ENCODE measurements around the gene SYNE2.
"Not testable (repeated sequence)": the region's sequence is repeated elsewhere in the genome, so short reads cannot be mapped to it uniquely, and the experiment has no call there.

Gene SYNE2

DNA sequence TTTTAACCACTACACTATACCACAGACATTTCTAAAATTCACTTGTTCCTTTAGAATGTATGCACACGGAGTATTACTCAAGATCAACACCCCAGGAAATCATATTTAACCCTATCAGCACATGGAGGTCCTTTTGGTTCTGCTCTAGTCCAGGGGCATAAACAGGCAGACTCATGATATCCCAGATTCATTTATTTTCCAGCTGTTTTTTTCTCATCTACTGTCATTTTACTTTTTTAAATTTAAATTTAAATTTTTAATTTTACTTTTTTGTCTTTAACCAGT, 17.9 kb downstream of the SYNE2 start:
- not testable (repeated sequence) for DNase-seq

DNA sequence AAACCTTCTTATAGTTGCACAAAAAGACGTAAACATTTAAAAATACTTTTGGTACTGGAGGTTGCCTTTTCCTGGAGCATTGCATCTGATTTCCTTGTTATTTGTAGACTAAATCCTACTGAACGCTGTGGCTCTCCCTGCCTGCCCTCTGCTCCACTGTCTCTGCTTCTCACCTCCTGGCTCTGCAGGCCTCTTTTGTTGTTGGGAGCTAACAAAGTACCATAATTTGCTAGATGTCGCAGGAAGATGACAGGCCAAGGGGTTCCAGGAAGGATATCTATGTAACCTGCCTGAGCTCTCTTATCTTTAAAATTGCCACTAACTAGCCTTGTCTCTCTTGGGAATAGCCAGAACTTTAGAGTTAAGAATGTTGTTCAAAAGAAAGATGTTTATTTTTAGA, 21.4 kb downstream of the SYNE2 start:
- no peak for DNase-seq

DNA sequence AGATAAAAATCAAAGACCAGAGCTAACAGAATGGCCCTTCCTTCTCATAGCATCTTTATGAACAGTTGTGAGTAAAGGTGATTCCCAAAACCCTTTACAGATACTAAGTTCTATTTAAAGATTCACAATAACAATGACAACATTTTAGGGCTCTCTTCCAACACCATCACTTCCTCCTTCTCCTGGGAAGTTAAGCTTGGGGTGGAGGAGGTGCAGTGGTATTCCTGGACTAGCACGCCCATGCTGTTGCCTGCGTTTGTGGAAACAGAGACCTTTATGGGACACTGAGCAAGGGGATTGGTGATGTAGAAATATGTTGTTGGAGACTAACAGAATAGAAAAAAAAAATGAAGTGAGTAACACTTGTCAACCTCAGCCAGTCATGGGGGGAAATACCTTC, 22.5 kb downstream of the SYNE2 start:
- no peak for DNase-seq

DNA sequence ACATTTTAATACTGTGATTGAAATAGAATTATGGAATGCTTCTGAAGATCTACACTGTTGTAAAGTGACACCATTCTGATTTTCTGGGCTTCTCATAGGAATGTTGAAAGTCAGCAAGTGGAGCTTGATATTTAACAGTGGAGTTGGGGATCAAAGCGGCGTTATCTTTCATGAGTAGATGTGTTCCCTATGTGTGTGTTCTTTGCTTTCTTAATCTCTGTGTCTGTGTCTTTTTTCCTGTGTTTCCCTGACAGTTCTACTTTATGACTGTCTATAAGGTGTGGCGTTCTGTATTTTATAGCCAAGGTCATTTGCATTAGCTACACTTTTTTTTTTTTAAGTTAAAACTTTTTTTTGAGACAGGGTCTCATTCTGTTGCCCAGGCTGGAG, 24.7 kb downstream of the SYNE2 start:
- no peak for DNase-seq

DNA sequence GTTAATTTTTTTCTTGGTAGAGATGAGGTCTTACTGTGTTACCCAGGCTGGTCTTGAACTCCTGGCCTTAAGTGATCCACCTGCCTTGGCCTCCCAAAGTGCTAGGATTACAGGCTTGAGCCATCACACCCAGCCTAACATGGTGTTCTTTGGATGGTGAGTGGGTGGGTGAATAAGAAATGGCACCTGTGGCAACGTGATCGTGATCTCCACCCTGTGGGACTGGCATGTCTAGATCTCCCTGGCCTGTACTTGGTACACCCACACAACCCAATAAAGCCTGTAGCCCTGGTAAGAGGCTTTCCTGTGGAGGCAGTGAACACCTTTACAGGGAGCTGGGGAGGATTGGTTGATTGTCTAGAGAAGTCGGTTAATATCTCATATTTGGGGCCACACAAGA, 25.2 kb downstream of the SYNE2 start:
- DNase-seq, result no peak

DNA sequence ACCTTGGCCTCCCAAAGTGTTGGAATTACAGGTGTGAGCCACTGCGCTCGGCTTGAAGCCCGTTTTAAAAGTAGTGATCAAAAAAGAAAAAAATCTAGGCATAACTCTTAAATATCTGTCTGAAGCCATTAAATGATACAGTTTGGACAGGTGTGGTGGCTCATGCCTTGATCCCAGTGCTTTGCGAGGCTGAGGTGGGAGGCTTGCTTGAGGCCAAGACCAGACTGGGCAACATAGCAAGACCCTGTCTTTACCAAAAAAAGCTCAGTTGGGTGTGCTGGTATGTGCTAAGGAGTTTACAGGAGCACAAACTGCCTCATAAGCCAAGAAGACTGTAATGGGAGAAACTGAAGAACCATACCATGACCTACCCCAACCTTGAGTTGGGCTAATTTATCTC, 26.0 kb downstream of the SYNE2 start:
- DNase-seq, result no peak

DNA sequence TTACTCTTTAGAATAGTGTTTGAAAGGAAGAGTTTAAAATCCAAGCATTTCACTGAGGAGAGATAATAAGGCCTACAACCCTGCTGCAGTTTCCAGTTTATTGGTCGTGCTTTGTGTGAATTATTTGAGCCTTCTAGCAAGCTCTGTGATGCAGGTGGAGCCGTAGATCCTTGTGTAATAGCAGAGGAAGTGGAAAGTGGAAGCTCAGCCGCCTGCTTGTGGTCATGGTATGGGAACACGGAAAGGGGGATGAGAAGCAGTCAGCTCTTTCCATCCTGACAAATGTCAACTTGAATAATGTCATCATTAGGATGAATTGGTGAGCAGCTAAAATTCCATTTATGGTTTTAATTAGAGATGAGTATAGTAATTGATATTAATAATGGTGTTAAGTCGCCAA, 29.1 kb downstream of the SYNE2 start:
- DNase-seq, result peak; percentile 12

DNA sequence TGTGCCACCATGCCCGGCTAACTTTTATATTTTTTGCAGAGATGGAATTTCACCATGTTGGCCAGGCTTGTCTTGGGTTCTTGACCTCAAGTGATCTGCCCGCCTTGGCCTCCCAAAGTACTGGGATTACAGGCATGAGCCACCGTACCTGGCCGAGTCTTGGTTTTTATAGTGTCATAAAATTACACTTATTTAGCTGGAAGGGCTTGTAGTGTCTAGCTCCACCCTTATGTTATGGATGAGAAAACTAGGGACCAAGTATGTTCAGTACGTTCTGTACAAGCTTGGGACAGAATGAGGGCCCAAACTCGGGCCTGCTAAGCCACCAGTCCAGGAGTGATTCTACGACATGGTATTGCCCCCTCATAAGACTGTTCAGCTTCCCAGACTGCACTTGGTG, 35.1 kb downstream of the SYNE2 start:
- no peak for DNase-seq

DNA sequence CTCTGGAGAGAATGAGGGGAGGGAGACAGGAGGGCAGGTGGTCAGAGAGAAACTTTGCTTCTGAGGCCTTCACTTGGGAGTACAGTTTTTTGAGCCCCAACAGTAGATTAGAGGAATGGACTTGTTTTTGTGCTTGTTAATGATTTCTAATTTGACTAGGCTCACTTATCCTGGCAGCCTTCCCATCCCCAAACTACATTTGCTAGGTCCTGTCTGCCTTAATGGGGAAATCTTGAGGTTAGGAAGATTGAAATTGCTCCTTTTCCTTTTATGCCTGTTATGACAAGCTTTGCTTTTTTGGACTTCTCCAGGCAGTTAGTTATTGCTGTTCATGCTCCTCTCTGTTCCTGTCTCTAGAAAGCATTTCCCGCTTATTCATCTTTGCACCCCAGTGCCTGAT, 37.7 kb downstream of the SYNE2 start:
- no peak for DNase-seq

DNA sequence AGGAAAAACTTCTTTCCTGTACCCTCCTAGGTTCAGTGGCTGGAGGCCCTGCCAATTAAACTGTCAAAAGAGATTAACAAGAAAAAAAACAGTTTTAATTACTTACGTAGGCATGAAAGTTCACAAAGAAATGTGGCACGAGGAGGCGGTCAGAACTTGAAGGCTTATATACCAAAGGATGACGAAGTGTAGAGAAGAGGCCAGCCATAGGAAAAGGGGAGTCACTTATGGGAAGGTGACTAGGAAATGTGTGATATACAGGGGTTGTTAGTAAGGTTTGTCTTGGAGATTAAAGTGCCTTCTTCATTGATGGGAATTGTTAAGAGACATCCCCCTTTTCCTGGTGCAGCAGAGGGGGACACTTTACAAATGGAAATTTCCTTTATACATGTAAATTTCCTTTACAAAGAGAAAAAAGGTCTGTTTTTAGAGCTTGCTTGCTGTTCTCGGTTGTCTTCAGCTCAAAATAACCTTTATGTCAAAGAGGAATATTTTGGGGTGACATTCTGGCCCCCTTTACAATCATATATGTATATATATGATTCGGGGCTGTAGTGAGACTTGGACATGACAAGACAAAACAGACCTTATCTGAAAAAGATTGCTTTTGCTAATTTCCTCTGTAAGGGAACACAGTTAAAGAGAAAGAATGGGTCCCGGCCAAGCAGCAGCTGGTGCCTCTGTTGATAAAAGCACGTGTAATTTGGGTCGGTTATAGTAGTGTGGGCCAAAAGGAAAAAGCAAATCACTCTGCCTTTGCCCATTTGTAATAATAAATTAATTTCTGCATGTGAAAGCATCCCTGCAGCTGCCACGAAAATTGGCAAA, 38.6 kb downstream of the SYNE2 start:
- DNase-seq, result no peak

DNA sequence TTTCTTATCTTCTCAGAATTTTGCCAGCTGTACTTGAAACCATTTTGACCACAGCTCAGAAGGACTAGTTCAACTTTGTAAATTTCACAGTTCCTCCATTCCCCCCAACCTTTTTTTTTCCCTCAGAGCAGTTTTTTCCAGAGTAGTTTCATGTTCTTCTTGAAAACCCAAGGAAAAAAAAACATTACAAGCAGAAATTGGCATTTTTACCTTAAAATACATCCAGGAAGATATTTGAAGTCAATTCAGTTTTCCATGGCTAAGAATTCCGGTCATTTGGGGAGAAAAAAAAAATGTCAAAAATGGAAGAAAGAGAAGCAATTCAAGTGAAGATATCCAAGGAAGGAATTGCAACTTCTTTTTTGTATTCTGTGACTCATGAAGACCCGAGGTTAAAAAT, 39.5 kb downstream of the SYNE2 start:
- DNase-seq, result no peak

DNA sequence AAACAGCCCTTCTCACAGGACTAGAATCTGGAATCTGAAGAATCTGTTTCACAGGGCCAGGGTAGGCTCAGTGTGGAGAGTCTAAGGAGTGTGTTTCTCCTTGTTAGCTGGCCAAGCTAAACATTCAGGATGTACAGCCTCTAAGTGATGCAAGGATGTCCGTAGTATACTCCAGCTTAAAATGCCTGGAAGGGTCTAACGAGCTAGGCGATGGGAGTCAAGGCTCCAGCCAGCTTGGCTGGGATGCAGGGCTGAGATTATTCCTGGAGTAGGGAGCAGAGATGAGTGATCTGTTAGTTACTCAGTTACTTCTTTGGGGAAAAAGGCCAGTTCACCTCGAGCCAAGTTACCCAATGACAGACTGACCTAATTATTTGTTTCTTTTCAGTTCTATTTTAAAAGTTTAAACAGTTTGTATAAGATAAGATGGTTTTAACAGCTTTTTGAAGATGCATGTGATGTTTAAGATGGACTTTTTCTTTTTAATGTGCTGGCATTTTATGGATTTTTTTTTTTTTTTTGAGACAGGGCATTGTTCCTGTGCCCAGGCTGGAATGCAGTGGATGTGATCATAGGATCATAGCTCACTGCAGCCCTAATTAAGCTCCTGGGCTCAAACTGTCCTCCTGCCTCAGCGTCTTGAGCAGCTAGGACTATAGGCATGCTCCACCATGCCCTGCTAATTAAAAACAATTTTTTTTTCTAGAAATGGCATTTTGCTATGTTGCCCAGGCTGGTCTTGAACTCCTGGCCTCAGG, 41.1 kb downstream of the SYNE2 start:
- DNase-seq, result no peak

DNA sequence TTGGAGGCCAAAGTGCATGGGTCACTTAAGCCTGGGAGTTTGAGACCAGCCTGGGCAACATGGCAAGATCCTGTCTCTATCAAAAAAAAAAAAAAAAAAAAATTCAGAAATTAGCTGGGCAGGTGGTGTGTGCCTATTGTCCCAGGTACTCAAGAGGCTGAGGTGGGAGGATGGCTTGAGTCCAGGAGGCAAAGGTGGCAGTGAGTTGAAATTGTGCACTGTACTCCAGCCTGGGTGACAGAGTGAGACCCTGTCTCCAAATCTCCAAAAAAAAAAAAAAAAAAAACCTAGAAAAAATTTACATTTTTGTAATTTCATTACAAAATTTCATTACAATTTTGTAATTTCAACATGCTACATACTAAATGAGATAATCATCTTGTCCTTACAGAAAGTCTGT, 42.7 kb downstream of the SYNE2 start:
- no peak for DNase-seq

DNA sequence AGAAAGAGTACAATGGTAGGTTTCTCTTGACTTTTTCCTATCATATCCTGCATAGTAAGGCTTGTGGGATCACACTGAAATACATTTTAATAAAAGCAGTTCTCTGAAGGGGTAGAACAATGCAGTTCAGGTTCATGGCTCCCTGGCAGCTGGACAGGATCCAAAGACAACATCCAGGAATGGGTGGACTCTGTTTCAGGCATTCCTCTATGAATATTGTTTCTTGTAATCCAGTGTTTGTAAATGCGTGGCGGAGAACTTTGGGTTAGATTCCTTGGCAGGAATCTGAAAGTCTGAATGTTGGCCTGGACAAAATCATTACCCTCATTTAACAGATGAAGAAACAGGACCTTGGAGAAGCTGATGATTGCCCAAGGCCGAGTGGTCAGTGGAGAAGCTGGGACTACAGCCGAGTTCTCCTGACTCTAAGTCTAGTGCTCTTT, 43.5 kb downstream of the SYNE2 start:
- DNase-seq, result no peak

DNA sequence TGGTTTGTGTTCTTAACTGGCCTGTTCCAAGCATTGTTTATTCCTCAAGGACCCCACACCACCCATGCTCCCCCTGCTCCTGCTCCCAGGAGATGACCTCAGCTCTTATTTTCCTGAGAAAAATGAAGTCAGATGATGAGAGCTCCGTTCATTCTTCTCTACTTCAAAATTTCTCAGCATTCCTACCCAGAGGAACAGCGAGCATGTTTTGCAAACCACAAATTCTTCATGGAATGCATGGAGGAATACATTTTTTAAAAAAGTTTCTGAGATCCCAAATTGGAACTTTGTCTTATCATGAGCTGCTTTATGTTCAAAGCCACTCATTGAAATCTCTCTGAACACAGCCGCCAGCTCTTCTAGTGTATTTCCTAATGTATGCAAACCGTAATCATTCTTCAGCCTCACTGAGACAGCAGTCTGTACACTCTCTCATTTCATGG, 44.9 kb downstream of the SYNE2 start:
- no peak for DNase-seq

DNA sequence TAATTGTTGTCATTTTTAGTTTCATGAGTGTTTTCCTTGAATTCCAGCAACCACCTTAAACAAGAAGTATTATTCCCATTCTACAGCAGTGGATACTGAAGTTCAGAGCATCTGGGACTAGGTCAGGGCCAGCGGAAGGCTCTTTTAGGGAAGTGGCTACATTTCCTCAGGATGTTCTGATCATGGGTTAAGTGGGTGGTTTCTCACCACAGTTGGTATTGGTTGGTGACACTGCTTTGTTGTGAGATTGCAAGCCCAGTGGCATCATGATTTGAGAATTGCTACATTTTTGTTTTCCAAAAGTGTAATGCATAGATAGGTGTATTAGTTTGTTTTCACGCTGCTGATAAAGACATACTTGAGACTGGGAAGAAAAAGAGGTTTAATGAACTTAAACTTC, 47.1 kb downstream of the SYNE2 start:
- peak; percentile 44 for DNase-seq

DNA sequence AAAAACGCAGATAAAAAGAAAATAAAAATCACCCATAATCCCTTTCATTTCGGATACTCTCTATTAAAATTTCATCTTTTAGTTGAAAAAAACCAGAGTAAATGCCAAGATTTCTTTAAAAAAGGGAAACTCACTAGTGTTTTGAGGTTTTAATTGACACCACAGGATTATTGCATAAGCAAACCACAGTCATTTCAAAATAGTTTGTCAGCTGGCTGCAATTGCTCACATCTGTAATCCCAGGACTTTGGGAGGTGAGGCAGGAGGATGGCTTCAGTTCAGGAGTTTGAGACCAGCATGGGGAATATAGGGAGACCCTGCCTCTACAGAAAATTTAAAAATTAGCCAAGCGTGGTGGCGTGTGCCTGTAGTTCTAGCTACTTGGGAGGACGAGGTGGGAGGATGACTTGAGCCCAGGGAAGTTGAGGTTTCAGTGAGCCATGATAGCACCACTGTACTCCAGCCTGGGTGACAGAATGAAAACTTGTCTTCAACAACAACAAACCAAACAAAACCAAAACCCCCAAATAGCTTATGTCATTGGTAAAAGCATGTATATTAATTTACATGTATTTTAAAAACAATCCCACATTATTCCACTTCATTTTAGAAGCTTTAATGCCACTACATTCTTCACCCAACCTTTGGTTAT, 48.8 kb downstream of the SYNE2 start:
- peak; percentile 57 for DNase-seq

DNA sequence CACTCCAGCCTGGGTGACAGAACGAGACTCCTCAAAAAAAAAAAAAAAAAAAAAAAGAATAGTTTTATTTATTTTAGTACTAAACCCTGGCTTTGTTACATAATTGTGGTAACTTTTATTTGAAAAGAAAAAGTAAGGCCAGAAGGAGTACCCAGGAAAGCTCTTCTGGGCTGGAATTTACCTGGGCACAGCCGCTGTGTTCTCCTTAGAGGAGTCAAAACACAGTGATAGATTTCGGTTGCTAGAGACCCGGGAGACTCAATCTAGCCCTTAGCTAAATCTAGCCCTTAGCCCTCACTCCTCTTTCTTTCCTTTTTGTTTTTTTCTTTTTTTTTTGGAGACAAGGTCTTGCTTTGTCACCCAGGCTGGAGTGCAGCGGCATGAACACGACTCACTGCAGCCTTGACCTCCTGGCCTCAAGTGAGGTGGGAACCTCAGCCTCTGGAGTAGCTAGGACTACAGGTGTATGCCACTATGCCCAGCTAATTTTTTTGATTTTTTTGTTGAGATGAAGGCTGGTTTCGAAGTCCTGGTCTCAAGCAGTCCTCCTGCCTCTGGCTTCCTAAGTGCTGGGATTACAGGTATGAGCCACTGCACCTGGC, 49.7 kb downstream of the SYNE2 start:
- no peak for DNase-seq

DNA sequence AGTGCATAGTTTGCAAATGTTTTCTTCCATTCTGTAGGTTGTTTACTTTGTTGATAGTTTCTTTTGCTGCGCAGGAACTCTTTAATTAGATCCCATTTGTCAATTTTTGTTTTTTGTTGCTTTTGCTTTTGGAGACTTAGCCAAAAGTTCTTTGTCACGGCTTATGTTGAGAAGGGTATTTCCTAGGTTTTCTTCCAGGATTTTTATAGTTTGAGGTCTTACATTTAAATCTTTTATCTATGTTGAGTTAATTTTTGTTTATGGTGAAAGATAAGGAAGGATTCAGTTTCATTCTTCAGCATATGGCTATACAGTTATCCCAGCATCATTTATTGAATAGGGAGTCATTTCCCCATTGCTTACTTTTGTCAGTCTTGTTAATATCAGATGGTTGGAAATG, 51.9 kb downstream of the SYNE2 start:
- no peak for DNase-seq

DNA sequence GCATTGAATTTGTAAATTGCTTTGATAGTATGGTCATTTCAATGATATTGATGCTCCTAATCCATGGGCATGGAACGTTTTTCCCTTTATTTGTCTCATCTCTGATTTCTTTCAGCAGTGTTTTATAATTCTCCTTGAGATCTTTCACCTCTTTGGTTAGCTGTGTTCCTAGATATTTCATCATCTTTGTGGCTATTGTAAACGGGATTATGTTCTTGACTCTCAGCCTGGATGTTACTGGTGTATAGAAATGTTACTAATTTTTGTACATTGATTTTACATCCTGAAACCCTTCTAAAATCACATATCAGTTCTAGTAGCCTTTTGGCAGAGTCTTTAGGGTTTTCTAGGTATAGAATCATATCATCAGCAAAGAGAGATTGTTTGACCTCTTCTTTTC, 52.6 kb downstream of the SYNE2 start:
- no peak for DNase-seq

DNA sequence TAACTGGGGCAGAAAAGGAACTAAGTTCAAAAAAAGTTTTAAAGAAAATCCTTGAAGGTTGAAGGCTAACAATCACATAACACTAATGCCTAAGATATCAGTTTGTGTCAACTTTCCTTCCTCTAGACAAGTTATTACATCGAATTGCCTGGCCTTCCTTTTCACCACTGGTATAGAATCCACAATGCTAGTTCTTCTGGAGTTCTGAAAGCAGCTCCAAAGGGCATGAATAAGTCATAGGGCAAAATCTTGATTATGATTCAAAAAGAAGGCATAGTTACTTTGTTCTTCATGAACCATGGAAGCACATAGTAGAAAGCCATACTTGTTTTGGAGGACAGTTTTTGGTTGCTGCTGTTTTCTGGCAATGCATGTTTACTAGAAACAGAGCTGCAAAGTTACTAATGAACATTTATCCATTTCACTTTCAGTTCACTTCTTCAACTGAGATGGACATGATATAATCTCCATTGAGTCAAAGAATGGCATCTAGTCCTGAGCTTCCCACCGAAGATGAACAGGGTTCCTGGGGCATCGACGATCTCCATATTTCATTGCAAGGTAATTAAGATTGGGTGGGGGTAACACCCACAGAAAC, 56.0 kb downstream of the SYNE2 start:
- no peak for DNase-seq

DNA sequence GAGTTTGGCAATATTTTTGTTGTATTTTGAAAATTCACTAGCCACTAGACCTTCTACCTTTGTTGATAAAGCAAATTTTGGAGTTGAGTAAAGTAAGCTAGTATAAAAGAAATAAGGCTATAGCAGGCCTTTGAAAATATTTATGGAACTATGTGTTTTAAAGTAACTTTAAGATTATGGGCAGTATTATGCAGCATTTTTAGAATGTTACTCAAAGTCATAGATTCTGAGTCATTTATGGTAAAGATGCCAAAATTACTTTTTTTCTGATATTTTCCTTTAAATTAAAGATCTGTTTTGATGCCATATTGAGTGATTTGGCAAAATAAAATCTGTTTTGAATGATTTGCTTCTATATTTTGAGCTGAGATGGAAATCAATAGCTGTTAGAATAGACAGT, 57.2 kb downstream of the SYNE2 start:
- DNase-seq, result no peak

Measured in GF-D8 (cell line).